IMR-90 (cell line): ENCODE data around the gene FNDC1. TPM values are rescaled to one million over a fixed set of nuclear protein-coding genes. Genes with fewer than 3 reads are reported as not detected.
A peak's percentile ranks its signal among the peaks of the same experiment; 100 is the strongest.

Experiments used
- ATAC-seq: fragments of 200-7000 bp; cut with Tn5 transposase; 2 replicates; pipeline ENCODE4 v1.9.1; 2020; ENCODE audit warnings: low read depth, mild to moderate bottlenecking, moderate library complexity
- BruUV-seq: library from RNA; stranded (reverse); fragments of 400-500 nt; replicated peaks from 2 replicates; lab custom pipeline; 2021; lab: Mats Ljungman, UMichigan
- CTCF ChIA-PET: fragments of 300-600 bp; formaldehyde crosslinking; extraction: SDS; loops from one replicate; lab custom pipeline; 2021; ENCODE audit warnings: antibody characterized with exemption; lab: Yijun Ruan, JAX
- POLR2A ChIA-PET: fragments of 300-600 bp; sonication (Branson Sonifier 250); formaldehyde crosslinking; loops from one replicate; lab custom pipeline; 2022; ENCODE audit warnings: antibody characterized with exemption; ENCODE audit not compliant: unreplicated experiment; lab: Charles Lee
- DNase-seq: peaks from one replicate; pipeline ENCODE4 v3.0.0; 2013
- H2AFZ ChIP-seq: replicated peaks from 2 replicates; pipeline ENCODE3; 2013; ENCODE audit warnings: low read length, mild to moderate bottlenecking; ENCODE audit not compliant: poor library complexity
- H2AK5ac ChIP-seq: 2 replicates; pipeline ENCODE4 v1.6.1; 2013; ENCODE audit warnings: low read depth, low read length, inconsistent platforms
- H2AK9ac ChIP-seq: replicated peaks from 2 replicates; pipeline ENCODE3; 2013; ENCODE audit warnings: mild to moderate bottlenecking, low read depth, low read length, moderate library complexity; ENCODE audit not compliant: poor library complexity
- H2BK120ac ChIP-seq: 2 replicates; pipeline ENCODE4 v1.6.1; 2013; ENCODE audit warnings: low read depth, low read length, inconsistent platforms
- H2BK15ac ChIP-seq: 3 replicates; pipeline ENCODE4 v1.6.1; 2013; ENCODE audit warnings: low read depth, low read length, inconsistent platforms
- H2BK20ac ChIP-seq: 2 replicates; pipeline ENCODE4 v1.6.1; 2013; ENCODE audit warnings: low read depth, mild to moderate bottlenecking, inconsistent platforms, low read length, moderate library complexity
- H2BK5ac ChIP-seq: 2 replicates; pipeline ENCODE4 v1.6.1; 2013; ENCODE audit warnings: mild to moderate bottlenecking, low read depth, low read length, inconsistent platforms; ENCODE audit not compliant: poor library complexity, severe bottlenecking
- H3K14ac ChIP-seq: replicated peaks from 2 replicates; pipeline ENCODE4 v1.6.1; 2013; ENCODE audit warnings: low read depth, low read length, inconsistent platforms
- H3K18ac ChIP-seq: 2 replicates; pipeline ENCODE4 v1.6.1; 2013; ENCODE audit warnings: low read depth, low read length, control low read depth
- H3K23ac ChIP-seq: 2 replicates; pipeline ENCODE4 v1.6.1; 2013; ENCODE audit warnings: low read depth, low read length, inconsistent platforms
- H3K27ac ChIP-seq: 2 replicates; pipeline ENCODE4 v1.5.1; 2013; ENCODE audit warnings: mild to moderate bottlenecking, control low read depth, low read length; ENCODE audit not compliant: insufficient read depth
- H3K27me3 ChIP-seq: 2 replicates; pipeline ENCODE4 v1.6.1; 2013; ENCODE audit warnings: low read length; ENCODE audit not compliant: control insufficient read depth, insufficient read depth
- H3K36me3 ChIP-seq: 2 replicates; pipeline ENCODE4 v1.6.1; 2013; ENCODE audit warnings: low read length, mixed read lengths; ENCODE audit not compliant: control insufficient read depth, insufficient read depth
- H3K4ac ChIP-seq: 2 replicates; pipeline ENCODE4 v1.6.1; 2013; ENCODE audit warnings: low read depth, low read length, inconsistent platforms
- H3K4me1 ChIP-seq: 2 replicates; pipeline ENCODE4 v1.6.1; 2013; ENCODE audit warnings: low read length, mixed read lengths; ENCODE audit not compliant: control insufficient read depth, insufficient read depth
- H3K4me2 ChIP-seq: 2 replicates; pipeline ENCODE4 v1.6.1; 2013; ENCODE audit warnings: low read depth, mild to moderate bottlenecking, control low read depth, low read length, moderate library complexity
- H3K4me3 ChIP-seq: 2 replicates; pipeline ENCODE4 v1.5.1; 2013; ENCODE audit warnings: low read depth, mild to moderate bottlenecking, control low read depth, low read length, moderate library complexity; ENCODE audit not compliant: insufficient read depth
- H3K56ac ChIP-seq: 2 replicates; pipeline ENCODE4 v1.6.1; 2013; ENCODE audit warnings: low read length, inconsistent platforms; ENCODE audit not compliant: insufficient read depth; ENCODE audit errors: extremely low read depth
- H3K79me1 ChIP-seq, 2 experiments: 2 replicates each; pipeline ENCODE4 v1.6.1; 2013; ENCODE audit warnings: low read length in 2 of 2, inconsistent platforms in 1 of 2, low read depth in 1 of 2
- H3K9ac ChIP-seq: 2 replicates; pipeline ENCODE4 v1.6.1; 2013; ENCODE audit warnings: low read depth, low read length, control low read depth
- H3K9me1 ChIP-seq: 2 replicates; pipeline ENCODE4 v1.6.1; 2013; ENCODE audit warnings: low read length, inconsistent platforms; ENCODE audit not compliant: insufficient read depth
- H3K9me3 ChIP-seq: 2 replicates; pipeline ENCODE4 v1.6.1; 2013; ENCODE audit warnings: low read length; ENCODE audit not compliant: control insufficient read depth, insufficient read depth
- H4K20me1 ChIP-seq: 2 replicates; pipeline ENCODE4 v1.6.1; 2013; ENCODE audit warnings: low read length, inconsistent platforms; ENCODE audit not compliant: insufficient read depth
- H4K5ac ChIP-seq: 2 replicates; pipeline ENCODE4 v1.6.1; 2013; ENCODE audit warnings: mild to moderate bottlenecking, low read depth, low read length, control low read depth
- H4K8ac ChIP-seq, 2 experiments: 2 replicates each; pipeline ENCODE4 v1.6.1; 2013; ENCODE audit warnings: low read depth in 2 of 2, low read length in 2 of 2, control low read depth in 1 of 2, inconsistent platforms in 1 of 2
- H4K91ac ChIP-seq: 2 replicates; pipeline ENCODE4 v1.6.1; 2013; ENCODE audit warnings: low read depth, low read length, inconsistent platforms; ENCODE audit not compliant: insufficient read depth
- MXI1 ChIP-seq: IDR thresholded peaks from 2 replicates; pipeline ENCODE4 v1.6.1; 2012; ENCODE audit warnings: low read depth, mild to moderate bottlenecking, low read length, moderate library complexity, borderline replicate concordance
- WGBS, 2 experiments: methylation state at CpG; one replicate each; pipeline versions ENCODE4 v1.1.5 to v1.1.7; 2013; ENCODE audit warnings: missing lambda C conversion rate in 2 of 2; ENCODE audit not compliant: insufficient read length in 1 of 2; ENCODE audit errors: extremely low coverage in 2 of 2; 5-methylcytosine and 5-hydroxymethylcytosine counted together
- dilution Hi-C: fragments of 300-500 bp; cut with HindIII; formaldehyde crosslinking; loops from one replicate; pipeline ENCODE4 v1.14.3; 2018; ENCODE audit warnings: low sequenced_read_pairs; ENCODE audit not compliant: unreplicated experiment
- in situ Hi-C: fragments of 300-500 bp; cut with MboI; formaldehyde crosslinking; loops from 3 replicates; pipeline ENCODE4 v1.14.3; 2019; ENCODE audit warnings: low sequenced_read_pairs, inconsistent platforms, mixed read lengths
- intact Hi-C: fragments of 100-400 bp; cut with micrococcal nuclease; formaldehyde crosslinking; loops from 2 replicates; pipeline ENCODE4 v1.10.0; 2022
- polyA plus RNA-seq, 3 experiments: library from polyadenylated mRNA; depleted of rRNA; stranded (reverse); fragments of >200 nt; gene quantifications; 2 replicates each; pipeline ENCODE4 v1.2.3, GENCODE V29; 2012; ENCODE audit warnings: low replicate concordance in 1 of 3
- total RNA-seq: library from RNA; depleted of rRNA; stranded (reverse); fragments of >200 nt; gene quantifications from 2 replicates; pipeline ENCODE4 v1.2.3, GENCODE V29; 2012
- TF ChIP-seq, protein P1 (sequence below): conservative IDR thresholded peaks from 2 replicates; pipeline ENCODE4 v1.5.1; 2012; ENCODE audit warnings: mild to moderate bottlenecking, low read depth, low read length, improper control_type of control experiment

FNDC1 gene
- total and polyA plus RNA-seq, 2 of the 4 experiments (the other 2 are of a cell fraction), result 0.03 TPM; not detected in 1

DNA sequence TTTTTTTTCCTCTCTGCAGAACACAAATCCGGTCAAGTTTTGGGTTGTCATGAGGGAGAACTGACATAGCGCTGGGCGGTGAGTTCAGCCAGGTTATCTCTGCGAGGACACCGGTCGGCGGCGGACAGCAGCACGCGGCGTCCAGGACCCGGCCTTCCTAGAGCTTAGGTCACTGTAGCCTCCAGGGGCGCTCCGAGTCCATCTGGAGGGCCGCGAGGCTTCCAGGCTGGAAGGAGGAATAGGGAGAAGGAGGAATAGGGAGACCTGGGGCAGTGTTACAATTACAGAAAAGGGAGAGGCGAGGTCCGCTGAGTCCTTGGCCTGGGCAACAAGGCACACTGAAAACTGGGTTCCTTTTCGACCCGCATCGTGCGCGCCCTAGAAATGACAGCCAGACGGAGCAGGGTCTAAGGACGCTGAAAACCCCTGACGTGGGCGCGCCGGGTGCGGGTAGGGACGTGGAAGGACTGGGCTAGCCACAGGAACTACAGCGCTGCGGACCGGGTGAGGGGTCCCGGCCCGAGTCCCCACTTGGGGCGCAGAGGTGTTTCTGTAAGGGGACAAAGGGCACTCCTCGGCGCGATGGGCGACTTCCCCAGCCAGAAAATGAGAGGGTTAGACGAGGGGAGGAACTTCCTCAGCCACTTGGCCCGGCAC is 536 bp upstream of the FNDC1 start:
- Histone ChIP-seq H3K36me3 (no peaks in the 10 kb centered on the region), H3K9me3 (no peaks in the 10 kb centered on the region), H4K8ac (no peak overlapping the region), H4K5ac (no peak overlapping the region), H2AFZ (peak overlapping the region; percentile 57), H3K4me1 (peaks cover 1% of the 10 kb centered on the region), H3K9me1 (no peaks in the 10 kb centered on the region), H2BK5ac (no peak overlapping the region), H4K91ac (no peak overlapping the region), H3K18ac (no peak overlapping the region), H4K20me1 (no peaks in the 10 kb centered on the region), H3K14ac (no peak overlapping the region), H3K56ac (no peak overlapping the region), H2BK15ac (no peak overlapping the region), H3K4ac (no peak overlapping the region), H3K23ac (no peak overlapping the region), H3K79me1 (no peaks in the 10 kb centered on the region), H3K9ac (no peak overlapping the region), H3K4me2 (peak overlapping the region; percentile 52; the same call in 1 of the 2 replicates), H2BK120ac (no peak overlapping the region), H3K27me3 (peaks cover 47% of the 10 kb centered on the region), H2BK20ac (no peak overlapping the region), H3K27ac (no peak overlapping the region), H2AK9ac (no peak overlapping the region), H2AK5ac (no peak overlapping the region), H3K4me3 (no peak overlapping the region)
- in situ Hi-C loops (no loop called here), intact Hi-C loops (no loop called here), dilution Hi-C loops (no loop called here)
- CTCF ChIA-PET, result no interaction called here
- BruUV-seq, result no TSS peak
- POLR2A ChIA-PET, result no interaction called here
- ATAC-seq (peak; percentile 54), DNase-seq (peak; percentile 5)
- 6% methylated on average over 7 of the region's 43 CpGs; no CpG with 5 or more reads in 1 of the 2 experiments for WGBS, 2 experiments
- no peak for TF ChIP-seq MXI1
- TF ChIP-seq, protein P1, sequence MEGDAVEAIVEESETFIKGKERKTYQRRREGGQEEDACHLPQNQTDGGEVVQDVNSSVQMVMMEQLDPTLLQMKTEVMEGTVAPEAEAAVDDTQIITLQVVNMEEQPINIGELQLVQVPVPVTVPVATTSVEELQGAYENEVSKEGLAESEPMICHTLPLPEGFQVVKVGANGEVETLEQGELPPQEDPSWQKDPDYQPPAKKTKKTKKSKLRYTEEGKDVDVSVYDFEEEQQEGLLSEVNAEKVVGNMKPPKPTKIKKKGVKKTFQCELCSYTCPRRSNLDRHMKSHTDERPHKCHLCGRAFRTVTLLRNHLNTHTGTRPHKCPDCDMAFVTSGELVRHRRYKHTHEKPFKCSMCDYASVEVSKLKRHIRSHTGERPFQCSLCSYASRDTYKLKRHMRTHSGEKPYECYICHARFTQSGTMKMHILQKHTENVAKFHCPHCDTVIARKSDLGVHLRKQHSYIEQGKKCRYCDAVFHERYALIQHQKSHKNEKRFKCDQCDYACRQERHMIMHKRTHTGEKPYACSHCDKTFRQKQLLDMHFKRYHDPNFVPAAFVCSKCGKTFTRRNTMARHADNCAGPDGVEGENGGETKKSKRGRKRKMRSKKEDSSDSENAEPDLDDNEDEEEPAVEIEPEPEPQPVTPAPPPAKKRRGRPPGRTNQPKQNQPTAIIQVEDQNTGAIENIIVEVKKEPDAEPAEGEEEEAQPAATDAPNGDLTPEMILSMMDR, result 0 out of 2 replicates have a peak, but pooled peaks have one; percentile 18
